ENCODE data around the gene MLLT1. TPM values are rescaled to one million over a fixed set of nuclear protein-coding genes. Genes with fewer than 3 reads are reported as not detected.

The MLLT1 gene
- total RNA-seq, 1 experiment from 2014 or later, result 55.0 TPM

DNA sequence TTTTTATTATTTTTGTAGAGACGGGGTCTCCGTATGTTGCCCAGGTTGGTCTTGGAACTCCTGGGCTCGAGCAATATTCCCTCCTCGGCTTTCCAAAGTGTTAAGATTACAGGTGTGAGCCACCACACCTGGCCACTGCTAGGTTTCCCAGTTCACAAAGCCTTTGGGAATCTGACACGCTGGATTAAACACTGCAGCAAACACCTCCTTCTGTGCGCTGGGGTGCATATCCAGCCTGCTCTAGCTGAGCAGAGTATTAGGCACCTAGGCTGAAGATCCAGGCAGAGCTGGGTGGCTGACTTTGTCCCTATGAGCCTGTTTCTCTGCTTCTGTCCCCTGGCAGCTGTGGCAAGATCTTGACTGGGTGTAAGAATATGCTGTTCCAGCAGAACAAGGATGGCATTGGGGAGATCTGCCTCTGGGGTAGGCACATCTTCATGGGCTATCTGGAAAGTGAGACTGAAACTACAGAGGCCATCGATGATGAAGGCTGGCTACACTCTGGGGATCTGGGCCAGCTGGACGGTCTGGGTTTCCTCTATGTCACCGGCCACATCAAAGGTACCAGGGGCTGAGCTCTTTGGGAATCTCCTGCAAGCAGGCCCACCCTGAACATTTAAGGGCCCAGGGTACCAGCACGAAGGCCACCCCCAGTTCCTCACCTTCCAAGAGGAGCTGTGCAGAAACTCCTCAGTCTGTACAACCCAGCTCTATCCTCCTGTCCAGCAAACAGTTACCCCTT is 94.5 kb downstream of the MLLT1 start:
- H3K4me2 ChIP-seq (ENCODE audit: low read length), result no peak overlapping the region
- ATAC-seq, result no peak
- BruUV-seq (replicated peaks), result no TSS peak
- no peaks in the 10 kb centered on the region for H3K9me2 ChIP-seq (ENCODE audit: insufficient read depth)
- H3K4me3 ChIP-seq (replicated peaks in 1 of 2; ENCODE audit: low read depth in 1 of 2, low read length in 2 of 2), result no peak overlapping the region
- TF ChIP-seq EZH2 (IDR thresholded peaks at IDR 0.05), result no peak
- no peak for TF ChIP-seq SP1 (IDR thresholded peaks at IDR 0.05; ENCODE audit: low read depth)
- TF ChIP-seq, protein P1, sequence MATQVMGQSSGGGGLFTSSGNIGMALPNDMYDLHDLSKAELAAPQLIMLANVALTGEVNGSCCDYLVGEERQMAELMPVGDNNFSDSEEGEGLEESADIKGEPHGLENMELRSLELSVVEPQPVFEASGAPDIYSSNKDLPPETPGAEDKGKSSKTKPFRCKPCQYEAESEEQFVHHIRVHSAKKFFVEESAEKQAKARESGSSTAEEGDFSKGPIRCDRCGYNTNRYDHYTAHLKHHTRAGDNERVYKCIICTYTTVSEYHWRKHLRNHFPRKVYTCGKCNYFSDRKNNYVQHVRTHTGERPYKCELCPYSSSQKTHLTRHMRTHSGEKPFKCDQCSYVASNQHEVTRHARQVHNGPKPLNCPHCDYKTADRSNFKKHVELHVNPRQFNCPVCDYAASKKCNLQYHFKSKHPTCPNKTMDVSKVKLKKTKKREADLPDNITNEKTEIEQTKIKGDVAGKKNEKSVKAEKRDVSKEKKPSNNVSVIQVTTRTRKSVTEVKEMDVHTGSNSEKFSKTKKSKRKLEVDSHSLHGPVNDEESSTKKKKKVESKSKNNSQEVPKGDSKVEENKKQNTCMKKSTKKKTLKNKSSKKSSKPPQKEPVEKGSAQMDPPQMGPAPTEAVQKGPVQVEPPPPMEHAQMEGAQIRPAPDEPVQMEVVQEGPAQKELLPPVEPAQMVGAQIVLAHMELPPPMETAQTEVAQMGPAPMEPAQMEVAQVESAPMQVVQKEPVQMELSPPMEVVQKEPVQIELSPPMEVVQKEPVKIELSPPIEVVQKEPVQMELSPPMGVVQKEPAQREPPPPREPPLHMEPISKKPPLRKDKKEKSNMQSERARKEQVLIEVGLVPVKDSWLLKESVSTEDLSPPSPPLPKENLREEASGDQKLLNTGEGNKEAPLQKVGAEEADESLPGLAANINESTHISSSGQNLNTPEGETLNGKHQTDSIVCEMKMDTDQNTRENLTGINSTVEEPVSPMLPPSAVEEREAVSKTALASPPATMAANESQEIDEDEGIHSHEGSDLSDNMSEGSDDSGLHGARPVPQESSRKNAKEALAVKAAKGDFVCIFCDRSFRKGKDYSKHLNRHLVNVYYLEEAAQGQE (IDR thresholded peaks at IDR 0.05; ENCODE audit: low read depth), result no peak
- TF ChIP-seq, protein P2, sequence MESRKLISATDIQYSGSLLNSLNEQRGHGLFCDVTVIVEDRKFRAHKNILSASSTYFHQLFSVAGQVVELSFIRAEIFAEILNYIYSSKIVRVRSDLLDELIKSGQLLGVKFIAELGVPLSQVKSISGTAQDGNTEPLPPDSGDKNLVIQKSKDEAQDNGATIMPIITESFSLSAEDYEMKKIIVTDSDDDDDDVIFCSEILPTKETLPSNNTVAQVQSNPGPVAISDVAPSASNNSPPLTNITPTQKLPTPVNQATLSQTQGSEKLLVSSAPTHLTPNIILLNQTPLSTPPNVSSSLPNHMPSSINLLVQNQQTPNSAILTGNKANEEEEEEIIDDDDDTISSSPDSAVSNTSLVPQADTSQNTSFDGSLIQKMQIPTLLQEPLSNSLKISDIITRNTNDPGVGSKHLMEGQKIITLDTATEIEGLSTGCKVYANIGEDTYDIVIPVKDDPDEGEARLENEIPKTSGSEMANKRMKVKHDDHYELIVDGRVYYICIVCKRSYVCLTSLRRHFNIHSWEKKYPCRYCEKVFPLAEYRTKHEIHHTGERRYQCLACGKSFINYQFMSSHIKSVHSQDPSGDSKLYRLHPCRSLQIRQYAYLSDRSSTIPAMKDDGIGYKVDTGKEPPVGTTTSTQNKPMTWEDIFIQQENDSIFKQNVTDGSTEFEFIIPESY (IDR thresholded peaks at IDR 0.05; ENCODE audit: extremely low read depth, insufficient replicate concordance, low read length), result no peak
- no peak for TF ChIP-seq YY1 (IDR thresholded peaks at IDR 0.05; ENCODE audit: extremely low read depth, insufficient replicate concordance, low read depth, low read length)
- no peak for TF ChIP-seq RAD21 (IDR thresholded peaks at IDR 0.05; ENCODE audit: low read depth)
- no peak for TF ChIP-seq EGR1 (IDR thresholded peaks at IDR 0.05; ENCODE audit: low read depth)
- no peak for TF ChIP-seq EZH2phosphoT487 (IDR thresholded peaks at IDR 0.05; ENCODE audit: borderline replicate concordance)
- no peak for TF ChIP-seq SRF (IDR thresholded peaks at IDR 0.05; ENCODE audit: low read depth)
- TF ChIP-seq ELF1 (IDR thresholded peaks at IDR 0.05; ENCODE audit: borderline replicate concordance, low read depth), result no peak
- no peak for TF ChIP-seq TCF7L2 (IDR thresholded peaks at IDR 0.05; ENCODE audit: borderline replicate concordance, extremely low read depth, insufficient read depth, insufficient read length)
- no peak for TF ChIP-seq SIN3A (IDR thresholded peaks at IDR 0.05; ENCODE audit: low read depth)
- TF ChIP-seq ZNF274 (IDR thresholded peaks at IDR 0.05; ENCODE audit: low read depth, low read length), result no peak
- no peak for TF ChIP-seq POLR2AphosphoS5 (IDR thresholded peaks at IDR 0.05; ENCODE audit: low read depth, low read length)
- no peak for TF ChIP-seq FOSL1 (IDR thresholded peaks at IDR 0.05; ENCODE audit: low read depth)
- TF ChIP-seq JUND (IDR thresholded peaks at IDR 0.05), result no peak
- intact Hi-C loops (cut with micrococcal nuclease), result no loop called here
- no peaks in the 10 kb centered on the region for H3K79me2 ChIP-seq (ENCODE audit: insufficient read depth, low read length)
- H3K36me3 ChIP-seq (ENCODE audit: control insufficient read depth in 1 of 2, insufficient read depth in 2 of 2, low read length in 2 of 2), result no peaks in the 10 kb centered on the region
- no peak overlapping the region for H3K9ac ChIP-seq (ENCODE audit: low read length)
- ChIA-PET POLR2A (interaction anchor here (0.6 kb wide), 1 partner anchor 49 kb away, joined by 4 read pairs; no protein-coding TSS in a partner anchor), RAD21 (ENCODE audit: low non-redundant PET in 1 of 2, low total read pairs in 2 of 2, uncharacterized antibody in 2 of 2, unreplicated experiment in 2 of 2) (no interaction called here), CTCF (interaction anchor here (0.6 kb wide), 1 partner anchor 173 kb away, joined by 3 read pairs; no protein-coding TSS in a partner anchor)
- H3K9me3 ChIP-seq (ENCODE audit: control insufficient read depth in 1 of 2, insufficient read depth in 1 of 2, low read depth in 1 of 2, low read length in 2 of 2), result peaks cover 0 to 4% of the 10 kb centered on the region in 2 experiments; a peak in 1 of 4 replicates
- H4K20me1 ChIP-seq (ENCODE audit: insufficient read depth), result no peaks in the 10 kb centered on the region
- no peaks in the 10 kb centered on the region for H3K4me1 ChIP-seq (ENCODE audit: control insufficient read depth in 1 of 2, insufficient read depth in 2 of 2, low read length in 2 of 2)
- no peak overlapping the region for H2AFZ ChIP-seq (ENCODE audit: low read depth, low read length, poor library complexity, severe bottlenecking)
- no peak overlapping the region for H3K27ac ChIP-seq (ENCODE audit: low read depth, low read length)
- no peak for DNase-seq (ENCODE audit: low read depth, low spot score)
- peaks cover 21% of the 10 kb centered on the region; the same call in 1 of the 2 replicates for H3K27me3 ChIP-seq (ENCODE audit: insufficient read depth, low read length)
